Mesenchymal stem cell (in vitro differentiated cells and primary cell): ENCODE results near the gene MCCC1.
"Not testable (repeated sequence)": the region's sequence is repeated elsewhere in the genome, so short reads cannot be mapped to it uniquely, and the experiment has no call there.

ENCODE experiments used
- DNase-seq: peaks from one replicate; pipeline ENCODE4 v3.0.0-alpha.2; 2013
- H2AFZ ChIP-seq: one replicate; pipeline ENCODE4 v1.6.1; 2013; ENCODE audit warnings: low read depth, mild to moderate bottlenecking, control low read depth, inconsistent platforms, low read length, moderate library complexity
- H2AK5ac ChIP-seq: 2 replicates; pipeline ENCODE4 v1.6.1; 2013; ENCODE audit warnings: low read length, moderate library complexity, mild to moderate bottlenecking, inconsistent platforms; ENCODE audit not compliant: severe bottlenecking
- H2BK120ac ChIP-seq: one replicate; pipeline ENCODE4 v1.6.1; 2013; ENCODE audit warnings: low read depth, mild to moderate bottlenecking, inconsistent platforms, low read length, moderate library complexity
- H2BK12ac ChIP-seq, 2 experiments: one replicate each; pipeline ENCODE4 v1.6.1; 2013; ENCODE audit warnings: inconsistent platforms in 2 of 2, low read length in 2 of 2, mild to moderate bottlenecking in 2 of 2, moderate library complexity in 2 of 2, control low read depth in 1 of 2
- H2BK15ac ChIP-seq: one replicate; pipeline ENCODE4 v1.6.1; 2013; ENCODE audit warnings: mild to moderate bottlenecking, low read depth, inconsistent platforms; ENCODE audit not compliant: poor library complexity, severe bottlenecking
- H2BK5ac ChIP-seq: 2 replicates; pipeline ENCODE4 v1.6.1; 2013; ENCODE audit warnings: low read depth, mild to moderate bottlenecking, low read length, control low read depth, inconsistent platforms; ENCODE audit not compliant: poor library complexity, severe bottlenecking
- H3K14ac ChIP-seq, 2 experiments: one replicate each; pipeline ENCODE4 v1.6.1; 2013; ENCODE audit warnings: inconsistent platforms in 2 of 2, low read length in 2 of 2, control low read depth in 1 of 2, mild to moderate bottlenecking in 1 of 2, moderate library complexity in 1 of 2
- H3K18ac ChIP-seq, 2 experiments: one replicate each; pipeline ENCODE4 v1.6.1; 2013; ENCODE audit warnings: inconsistent platforms in 2 of 2, low read length in 2 of 2, control low read depth in 1 of 2, low read depth in 1 of 2, mild to moderate bottlenecking in 1 of 2
- H3K23ac ChIP-seq, 2 experiments: one replicate each; pipeline ENCODE4 v1.6.1; 2013; ENCODE audit warnings: inconsistent platforms in 2 of 2, low read length in 2 of 2, mild to moderate bottlenecking in 2 of 2, moderate library complexity in 2 of 2, control low read depth in 1 of 2
- H3K27ac ChIP-seq: 2 replicates; pipeline ENCODE4 v1.5.1; 2013; ENCODE audit warnings: mild to moderate bottlenecking, moderate library complexity, low read length, control low read depth, inconsistent platforms; ENCODE audit not compliant: poor library complexity, severe bottlenecking
- H3K27me3 ChIP-seq, 2 experiments: 2 replicates each; pipeline versions ENCODE4 v1.6.1 to v1.7.0; 2013; ENCODE audit warnings: low read length in 2 of 2, mild to moderate bottlenecking in 2 of 2, moderate library complexity in 2 of 2, control low read depth in 1 of 2, inconsistent platforms in 1 of 2; ENCODE audit not compliant: control insufficient read depth in 1 of 2, insufficient read depth in 1 of 2
- H3K36me3 ChIP-seq, 2 experiments: 2 replicates each; pipeline versions ENCODE4 v1.6.1 to v1.7.0; 2013; ENCODE audit warnings: low read length in 2 of 2, control low read depth in 1 of 2, inconsistent platforms in 1 of 2, low read depth in 1 of 2, mild to moderate bottlenecking in 1 of 2; ENCODE audit not compliant: insufficient read depth in 2 of 2, control insufficient read depth in 1 of 2
- H3K4ac ChIP-seq, 2 experiments: one replicate each; pipeline ENCODE4 v1.6.1; 2013; ENCODE audit warnings: inconsistent platforms in 2 of 2, low read length in 2 of 2, mild to moderate bottlenecking in 2 of 2, moderate library complexity in 2 of 2, control low read depth in 1 of 2, low read depth in 1 of 2
- H3K4me1 ChIP-seq: 2 replicates; pipeline ENCODE4 v1.6.1; 2013; ENCODE audit warnings: low read depth, low read length, control low read depth; ENCODE audit not compliant: control insufficient read depth, insufficient read depth
- H3K4me2 ChIP-seq: 2 replicates; pipeline ENCODE4 v1.6.1; 2013; ENCODE audit warnings: low read length, mild to moderate bottlenecking, inconsistent platforms; ENCODE audit not compliant: poor library complexity, severe bottlenecking
- H3K4me3 ChIP-seq, 2 experiments: 2 replicates each; pipeline versions ENCODE4 v1.5.1 to v1.7.0; 2013; ENCODE audit warnings: low read length in 2 of 2, mild to moderate bottlenecking in 2 of 2, control low read depth in 1 of 2, low read depth in 1 of 2; ENCODE audit not compliant: insufficient read depth in 1 of 2
- H3K79me1 ChIP-seq: replicated peaks from 2 replicates; pipeline ENCODE4 v1.6.1; 2013; ENCODE audit warnings: mild to moderate bottlenecking, control low read depth, low read length, inconsistent platforms; ENCODE audit not compliant: poor library complexity, severe bottlenecking
- H3K9ac ChIP-seq: 2 replicates; pipeline ENCODE4 v1.7.0; 2013; ENCODE audit warnings: mild to moderate bottlenecking, low read length, moderate library complexity
- H3K9me3 ChIP-seq: 2 replicates; pipeline ENCODE4 v1.7.0; 2013; ENCODE audit warnings: mild to moderate bottlenecking, low read length; ENCODE audit not compliant: control insufficient read depth
- H4K8ac ChIP-seq: one replicate; pipeline ENCODE4 v1.6.1; 2013; ENCODE audit warnings: inconsistent platforms, mild to moderate bottlenecking, low read length, moderate library complexity
- H4K91ac ChIP-seq: one replicate; pipeline ENCODE4 v1.6.1; 2013; ENCODE audit warnings: mild to moderate bottlenecking, low read length, inconsistent platforms
- WGBS: methylation state at CpG from one replicate; pipeline ENCODE4 v1.1.7; 2013; ENCODE audit warnings: mixed read lengths; 5-methylcytosine and 5-hydroxymethylcytosine counted together

Gene MCCC1

DNA sequence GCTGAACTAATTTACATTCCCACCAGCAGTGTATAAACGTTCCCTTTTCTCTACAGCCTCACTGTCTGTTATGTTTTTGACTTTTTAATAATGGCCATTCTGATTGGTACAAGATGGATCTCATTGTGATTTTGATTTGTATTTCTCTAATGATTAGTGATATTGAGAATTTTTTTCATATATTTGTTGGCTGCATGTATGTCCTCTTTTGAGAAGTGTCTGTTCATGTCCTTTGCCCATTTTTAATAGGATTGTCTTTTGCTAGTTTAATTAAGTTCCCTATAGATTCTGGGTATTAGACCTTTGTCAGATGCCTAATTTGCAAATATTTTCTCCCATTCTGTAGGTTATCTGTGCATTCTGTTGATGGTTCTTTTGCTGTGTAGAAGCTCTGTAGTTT lies 10.6 kb upstream of the MCCC1 start:
- H3K18ac ChIP-seq, H3K79me1 ChIP-seq, H2AFZ ChIP-seq, H3K9ac ChIP-seq, H3K4ac ChIP-seq, H2BK120ac ChIP-seq, H2AK5ac ChIP-seq, H3K4me1 ChIP-seq, H3K36me3 ChIP-seq, H4K91ac ChIP-seq, H4K8ac ChIP-seq, H3K27ac ChIP-seq, H3K4me2 ChIP-seq, H2BK12ac ChIP-seq, H3K4me3 ChIP-seq, H2BK5ac ChIP-seq, H2BK15ac ChIP-seq, H3K14ac ChIP-seq, H3K9me3 ChIP-seq, H3K23ac ChIP-seq, DNase-seq: not testable (repeated sequence)
- no CpG with 5 or more reads among the region's 1 CpG for WGBS
- peaks cover 6 to 12% of the 10 kb centered on the region in 2 experiments for H3K27me3 ChIP-seq

DNA sequence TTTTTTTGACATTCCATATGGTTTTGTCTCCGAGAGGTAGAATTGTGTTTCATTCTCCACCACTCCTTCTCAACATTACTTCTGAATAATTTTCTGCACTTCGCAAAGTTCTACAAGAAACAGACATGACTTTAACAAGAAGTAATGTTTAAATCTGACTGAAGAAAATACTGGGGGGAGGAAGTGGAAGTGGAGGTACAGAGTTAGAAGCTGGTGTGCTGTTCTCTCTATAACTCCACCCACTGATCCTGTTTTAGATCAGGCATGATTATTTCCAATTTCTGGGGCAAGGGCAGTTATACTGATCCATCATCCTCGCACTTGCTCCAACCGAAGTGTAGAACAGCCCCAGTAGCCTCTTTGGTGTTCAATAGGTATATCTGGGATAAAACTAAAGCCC lies 9.2 kb upstream of the MCCC1 start:
- Histone ChIP-seq H3K79me1 (no peaks in the 10 kb centered on the region), H3K23ac (no peak overlapping the region), H2BK120ac (no peak overlapping the region), H4K91ac (no peak overlapping the region), H3K36me3 (no peaks in the 10 kb centered on the region), H2AFZ (no peak overlapping the region), H2BK15ac (no peak overlapping the region), H3K27me3 (no peaks in the 10 kb centered on the region), H2BK12ac (no peak overlapping the region), H3K4me1 (no peaks in the 10 kb centered on the region), H3K14ac (no peak overlapping the region), H4K8ac (no peak overlapping the region), H3K4me3 (no peak overlapping the region), H3K9ac (no peak overlapping the region), H3K4me2 (no peak overlapping the region), H2AK5ac (no peak overlapping the region), H3K9me3 (peaks cover 3% of the 10 kb centered on the region), H2BK5ac (no peak overlapping the region), H3K4ac (no peak overlapping the region), H3K18ac (no peak overlapping the region), H3K27ac (no peak overlapping the region)
- 100% methylated on average over 2 of the region's 4 CpGs for WGBS
- no peak for DNase-seq

DNA sequence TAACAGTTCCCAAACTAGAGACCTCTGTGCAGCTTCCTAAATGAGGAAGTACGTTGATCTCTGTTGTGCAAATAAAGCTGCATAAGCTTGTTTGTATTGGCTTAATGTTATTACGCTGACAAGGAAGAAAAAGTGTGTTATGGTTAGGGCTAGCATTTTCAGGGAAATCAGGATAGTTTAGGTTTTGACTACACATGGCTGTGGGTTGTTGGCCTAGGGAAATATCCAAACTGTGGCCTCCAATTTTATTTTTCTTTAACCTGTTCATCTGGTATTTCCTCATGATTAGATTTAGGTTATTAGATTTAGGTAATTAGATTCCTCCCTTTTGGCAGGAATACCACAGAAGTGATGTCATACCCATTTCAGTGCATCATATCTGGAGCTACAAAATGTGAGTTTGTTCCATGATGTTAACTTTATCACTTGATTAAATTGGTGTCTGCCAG lies 8.7 kb upstream of the MCCC1 start:
- H3K27ac ChIP-seq = no peak overlapping the region
- peaks cover 3% of the 10 kb centered on the region for H3K9me3 ChIP-seq
- H3K36me3 ChIP-seq = no peaks in the 10 kb centered on the region
- H3K79me1 ChIP-seq = no peaks in the 10 kb centered on the region
- no peak overlapping the region for H3K4me3 ChIP-seq
- WGBS = 82% methylated on average over 2 of the region's 2 CpGs
- no peak overlapping the region for H2BK5ac ChIP-seq
- DNase-seq = no peak
- H2BK12ac ChIP-seq = no peak overlapping the region
- H2BK120ac ChIP-seq = no peak overlapping the region
- H2AFZ ChIP-seq = no peak overlapping the region
- H4K91ac ChIP-seq = no peak overlapping the region
- H3K14ac ChIP-seq = no peak overlapping the region
- H3K27me3 ChIP-seq = no peaks in the 10 kb centered on the region
- H3K23ac ChIP-seq = no peak overlapping the region
- H3K4ac ChIP-seq = no peak overlapping the region
- no peak overlapping the region for H2BK15ac ChIP-seq
- H4K8ac ChIP-seq = no peak overlapping the region
- no peak overlapping the region for H3K9ac ChIP-seq
- H2AK5ac ChIP-seq = no peak overlapping the region
- no peak overlapping the region for H3K4me2 ChIP-seq
- H3K18ac ChIP-seq = no peak overlapping the region
- no peaks in the 10 kb centered on the region for H3K4me1 ChIP-seq

DNA sequence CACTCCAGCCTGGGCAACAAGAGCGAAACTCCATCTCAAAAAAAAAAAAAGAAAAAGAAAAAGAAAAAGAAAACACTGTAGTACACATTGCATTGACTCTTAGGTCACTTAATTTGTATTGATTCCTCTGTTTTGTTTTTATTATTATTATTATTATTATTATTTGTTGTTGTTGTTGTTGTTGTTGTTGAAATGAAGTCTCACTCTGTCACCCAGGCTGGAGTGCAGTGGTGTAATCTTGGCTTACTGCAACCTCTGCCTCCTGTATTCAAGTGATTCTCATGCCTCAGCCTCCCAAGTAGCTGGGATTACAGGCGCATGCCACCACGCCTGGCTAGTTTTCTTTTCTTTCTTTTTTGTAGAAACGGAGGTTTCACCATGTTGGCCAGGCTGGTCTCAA lies 8.1 kb upstream of the MCCC1 start:
- H4K91ac ChIP-seq = not testable (repeated sequence)

More for the DNA sequence above, 8.1 kb upstream of the MCCC1 start:
- not testable (repeated sequence) for H3K4ac ChIP-seq, H3K27ac ChIP-seq, H3K79me1 ChIP-seq, H3K18ac ChIP-seq, H3K4me2 ChIP-seq, H3K14ac ChIP-seq, H3K4me1 ChIP-seq, H3K4me3 ChIP-seq, H3K27me3 ChIP-seq, H2AK5ac ChIP-seq, H2BK5ac ChIP-seq, DNase-seq, H3K9ac ChIP-seq, H2BK120ac ChIP-seq, H3K9me3 ChIP-seq, H4K8ac ChIP-seq, H3K23ac ChIP-seq, H2BK15ac ChIP-seq, H2BK12ac ChIP-seq, H3K36me3 ChIP-seq, H2AFZ ChIP-seq
- WGBS = 94% methylated on average over 3 of the region's 4 CpGs
